Neural cell (in vitro differentiated cells): ENCODE results near the gene DSCAM. TPM values are rescaled to one million over a fixed set of nuclear protein-coding genes. Genes with fewer than 3 reads are reported as not detected.

ENCODE experiments used
- H2AFZ ChIP-seq: fragments of 200-600, 300-800 bp; sonication (generic), shearing (Covaris generic); 2 replicates; pipeline ENCODE4 v1.6.0; 2014; ENCODE audit warnings: low read depth, mild to moderate bottlenecking, antibody characterized with exemption, low read length, moderate library complexity
- H3F3A ChIP-seq: fragments of 200-600 bp; shearing (Covaris generic); 2 replicates; pipeline ENCODE4 v1.6.1; 2016; ENCODE audit warnings: mild to moderate bottlenecking, moderate library complexity, mixed read lengths, antibody characterized with exemption, low read length; ENCODE audit not compliant: insufficient read depth, poor library complexity, severe bottlenecking
- H3K27ac ChIP-seq: fragments of 200-600, 300-800 bp; sonication (generic), shearing (Covaris generic); 2 replicates; pipeline ENCODE4 v1.5.1; 2014; ENCODE audit warnings: mild to moderate bottlenecking, low read length, moderate library complexity
- H3K27me3 ChIP-seq: fragments of 300-800, 200-600 bp; sonication (generic), shearing (Covaris generic); 2 replicates; pipeline ENCODE4 v1.6.0; 2014; ENCODE audit warnings: mild to moderate bottlenecking, low read depth, low read length, moderate library complexity; ENCODE audit not compliant: insufficient read depth
- H3K36me3 ChIP-seq: fragments of 300-800, 200-600 bp; sonication (generic), shearing (Covaris generic); 2 replicates; pipeline ENCODE4 v1.5.1; 2014; ENCODE audit warnings: mild to moderate bottlenecking, antibody characterized with exemption, low read length, moderate library complexity; ENCODE audit not compliant: insufficient read depth
- H3K4me2 ChIP-seq: fragments of 300-800, 200-600 bp; sonication (generic), shearing (Covaris generic); 2 replicates; pipeline ENCODE4 v1.6.0; 2014; ENCODE audit warnings: mild to moderate bottlenecking, low read length
- H3K4me3 ChIP-seq: fragments of 300-800, 200-600 bp; sonication (generic), shearing (Covaris generic); 2 replicates; pipeline ENCODE4 v1.5.1; 2014; ENCODE audit warnings: mild to moderate bottlenecking, low read length, moderate library complexity
- H3K79me2 ChIP-seq: fragments of 200-600 bp; shearing (Covaris generic); replicated peaks from 2 replicates; pipeline ENCODE4 v1.6.0; 2014; ENCODE audit warnings: mild to moderate bottlenecking, low read length, moderate library complexity; ENCODE audit not compliant: insufficient read depth
- H3K9ac ChIP-seq: fragments of 300-800, 200-600 bp; sonication (generic), shearing (Covaris generic); 2 replicates; pipeline ENCODE4 v1.6.1; 2016; ENCODE audit warnings: mild to moderate bottlenecking, low read length, mixed read lengths
- H3K9me2 ChIP-seq: fragments of 200-600 bp; shearing (Covaris generic); 2 replicates; pipeline ENCODE4 v1.6.1; 2016; ENCODE audit warnings: mild to moderate bottlenecking, low read length, mixed read lengths; ENCODE audit not compliant: insufficient read depth
- H3K9me3 ChIP-seq: fragments of 200-600, 300-800 bp; sonication (generic), shearing (Covaris generic); 2 replicates; pipeline ENCODE4 v1.6.1; 2016; ENCODE audit warnings: mild to moderate bottlenecking, mixed run types, low read length, moderate library complexity, mixed read lengths
- H4K20me1 ChIP-seq: fragments of 200-600 bp; shearing (Covaris generic); 2 replicates; pipeline ENCODE4 v1.6.1; 2016; ENCODE audit warnings: mild to moderate bottlenecking, mixed run types; ENCODE audit not compliant: insufficient read depth
- CTCF ChIP-seq: fragments of 450-650 bp; IDR thresholded peaks from 2 replicates; pipeline ENCODE4 v1.5.1; 2014; ENCODE audit warnings: antibody characterized with exemption, mild to moderate bottlenecking, moderate library complexity; ENCODE audit not compliant: poor library complexity, severe bottlenecking
- EP300 ChIP-seq: fragments of 450-650 bp; conservative IDR thresholded peaks from 2 replicates; pipeline ENCODE4 v1.6.1; 2014; ENCODE audit warnings: antibody characterized with exemption, mild to moderate bottlenecking, moderate library complexity; ENCODE audit not compliant: poor library complexity, severe bottlenecking
- EZH2 ChIP-seq: fragments of 200-600, 300-800 bp; shearing (Covaris generic), sonication (generic); IDR thresholded peaks from 2 replicates; pipeline ENCODE4 v1.6.1; 2014; ENCODE audit warnings: antibody characterized with exemption, low read length, borderline replicate concordance, mild to moderate bottlenecking; ENCODE audit not compliant: insufficient read depth, poor library complexity, severe bottlenecking
- MXI1 ChIP-seq: fragments of 450-650 bp; conservative IDR thresholded peaks from 2 replicates; pipeline ENCODE4 v1.6.1; 2014; ENCODE audit warnings: antibody characterized with exemption, mild to moderate bottlenecking; ENCODE audit not compliant: poor library complexity, severe bottlenecking
- POLR2AphosphoS5 ChIP-seq: IDR thresholded peaks from 2 replicates; pipeline ENCODE4 v1.6.1; 2012
- RAD21 ChIP-seq: fragments of 450-650 bp; conservative IDR thresholded peaks from 2 replicates; pipeline ENCODE4 v1.6.1; 2014; ENCODE audit warnings: antibody characterized with exemption, mild to moderate bottlenecking, moderate library complexity
- REST ChIP-seq: IDR thresholded peaks from 2 replicates; pipeline ENCODE4 v1.6.1; 2012; ENCODE audit warnings: borderline replicate concordance
- SMC3 ChIP-seq: fragments of 450-650 bp; conservative IDR thresholded peaks from 2 replicates; pipeline ENCODE4 v1.6.1; 2014; ENCODE audit warnings: antibody characterized with exemption, mild to moderate bottlenecking, moderate library complexity; ENCODE audit not compliant: poor library complexity
- TAF1 ChIP-seq: IDR thresholded peaks from 2 replicates; pipeline ENCODE4 v1.6.1; 2012; ENCODE audit warnings: low read depth
- polyA plus RNA-seq: library from polyadenylated mRNA; depleted of rRNA; stranded (reverse); fragments of >200 nt; gene quantifications from 2 replicates; pipeline ENCODE4 v1.2.3, GENCODE V29; 2014

The DSCAM gene
- polyA plus RNA-seq, 1 donor from 2014 or later, result 5.3 TPM

- no peaks in the 10 kb centered on the region for H3K36me3 ChIP-seq
- H3F3A ChIP-seq, result no peaks in the 10 kb centered on the region
- no peaks in the 10 kb centered on the region for H3K9me2 ChIP-seq
- H3K9me3 ChIP-seq, result no peaks in the 10 kb centered on the region
- H3K4me3 ChIP-seq, result no peak overlapping the region
- H4K20me1 ChIP-seq, result no peaks in the 10 kb centered on the region
- H3K79me2 ChIP-seq, result no peaks in the 10 kb centered on the region
- H3K27ac ChIP-seq, result no peak overlapping the region
- no peak overlapping the region for H3K4me2 ChIP-seq
- TF ChIP-seq RAD21 (no peak), EP300 (no peak), POLR2AphosphoS5 (no peak)
- H3K9ac ChIP-seq, result no peak overlapping the region
- H3K27me3 ChIP-seq, result no peaks in the 10 kb centered on the region
- H2AFZ ChIP-seq, result no peak overlapping the region
Measured at GRCh38 chr21:40610345-40610744, 236.6 kb downstream of the DSCAM start.

- no peak overlapping the region for H3K4me2 ChIP-seq
- H3K27ac ChIP-seq, result no peak overlapping the region
- no peak overlapping the region for H3K9ac ChIP-seq
- H3K79me2 ChIP-seq, result no peaks in the 10 kb centered on the region
- no peaks in the 10 kb centered on the region for H3F3A ChIP-seq
- no peaks in the 10 kb centered on the region for H3K9me2 ChIP-seq
- H2AFZ ChIP-seq, result no peak overlapping the region
- no peaks in the 10 kb centered on the region for H3K27me3 ChIP-seq
- H3K36me3 ChIP-seq, result no peaks in the 10 kb centered on the region
- TF ChIP-seq SMC3, result no peak
- TF ChIP-seq TAF1, result no peak
- no peak for TF ChIP-seq RAD21
- no peak for TF ChIP-seq EP300
- no peak for TF ChIP-seq EZH2
- no peak for TF ChIP-seq CTCF
- TF ChIP-seq POLR2AphosphoS5, result no peak
- no peak for TF ChIP-seq MXI1
- no peak for TF ChIP-seq REST
- H3K4me3 ChIP-seq, result no peak overlapping the region
- no peaks in the 10 kb centered on the region for H4K20me1 ChIP-seq
- no peaks in the 10 kb centered on the region for H3K9me3 ChIP-seq
Measured at GRCh38 chr21:40606341-40606740, 240.6 kb downstream of the DSCAM start.

- no peak overlapping the region for H3K9ac ChIP-seq
- H3K27me3 ChIP-seq, result no peaks in the 10 kb centered on the region
- no peak overlapping the region for H3K4me3 ChIP-seq
- H3K9me2 ChIP-seq, result no peaks in the 10 kb centered on the region
- H3K36me3 ChIP-seq, result no peaks in the 10 kb centered on the region
- no peaks in the 10 kb centered on the region for H3K79me2 ChIP-seq
- TF ChIP-seq SMC3 (no peak), EP300 (no peak), MXI1 (no peak), POLR2AphosphoS5 (no peak), RAD21 (no peak), EZH2 (no peak), CTCF (no peak)
- no peak overlapping the region for H2AFZ ChIP-seq
- no peak overlapping the region for H3K27ac ChIP-seq
- H3K9me3 ChIP-seq, result no peaks in the 10 kb centered on the region
- no peaks in the 10 kb centered on the region for H4K20me1 ChIP-seq
- no peaks in the 10 kb centered on the region for H3F3A ChIP-seq
- no peak overlapping the region for H3K4me2 ChIP-seq
Measured at GRCh38 chr21:40605094-40605493, 241.9 kb downstream of the DSCAM start.
